DLD1 (cell line): ENCODE results near the gene AHCYL1.

ENCODE experiments used
- in situ Hi-C: cut with HindIII; loops from 2 replicates; pipeline ENCODE4 v1.10.0; 2017; ENCODE audit warnings: low sequenced_read_pairs

AHCYL1 gene

GRCh38 chr1:110034451-110035235 is 50.1 kb downstream of the AHCYL1 start, which contains the start of gene STRIP1:
Gene STRIP1, plus strand, starts transcription at chr1:110034624. Its CDS starts 14 bp downstream, at chr1:110034638.
- in situ Hi-C loops: no loop called here

DNA sequence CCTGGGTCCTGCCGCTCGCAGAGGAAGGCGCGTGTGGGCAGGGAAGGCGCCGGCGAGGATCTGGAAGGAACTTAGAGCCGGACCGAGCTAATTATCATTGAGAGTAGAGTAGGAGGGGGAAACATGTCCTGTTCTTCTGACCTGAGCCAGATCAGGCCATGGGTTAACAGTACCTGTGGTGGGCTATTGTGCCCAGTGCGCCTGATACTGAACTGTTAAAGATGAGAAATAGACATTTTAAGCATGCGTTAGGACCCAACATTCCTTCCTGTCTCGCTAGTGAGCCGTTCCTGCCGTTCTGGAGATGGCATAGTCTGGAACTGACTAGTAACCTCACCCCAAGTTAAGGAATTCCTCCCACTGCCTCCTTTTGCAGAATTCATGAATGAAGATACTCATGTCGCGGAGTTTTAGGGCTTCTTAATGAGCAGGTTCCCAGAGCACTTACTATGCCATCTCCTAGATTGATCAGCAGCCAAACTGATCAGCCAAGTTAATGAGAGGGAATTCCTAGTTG is 50.7 kb downstream of the AHCYL1 start:
- in situ Hi-C loops: no loop called here

- in situ Hi-C loops: no loop called here
These were observed 53.7 kb downstream of the AHCYL1 start for GRCh38 chr1:110038271-110038670.

- in situ Hi-C loops: no loop called here
These were observed 55.1 kb downstream of the AHCYL1 start for GRCh38 chr1:110039641-110040040.

DNA sequence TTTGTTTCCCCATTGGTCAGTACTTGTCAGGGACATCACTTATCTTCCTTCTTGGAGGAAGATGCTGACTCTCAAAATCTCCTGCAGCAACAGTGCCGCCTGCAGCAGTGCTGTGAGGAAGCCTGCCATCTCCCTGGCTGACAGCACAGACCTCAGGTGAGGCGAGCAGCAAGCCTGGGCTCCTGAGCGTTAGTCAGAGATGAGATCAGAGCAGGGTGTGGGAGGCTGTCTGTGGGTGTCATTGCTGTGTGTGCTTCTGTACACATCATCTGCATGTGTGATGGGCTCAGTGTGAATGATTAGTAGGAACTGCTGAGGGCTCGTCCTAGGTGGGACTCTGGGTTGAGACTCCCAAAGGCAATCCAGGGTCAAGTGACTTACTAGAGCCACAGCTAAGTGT is 56.0 kb downstream of the AHCYL1 start:
- in situ Hi-C loops: no loop called here

GRCh38 chr1:110043016-110043415 is 58.5 kb downstream of the AHCYL1 start:
- in situ Hi-C loops: no loop called here

GRCh38 chr1:110047463-110047862 is 62.9 kb downstream of the AHCYL1 start:
- in situ Hi-C loops: no loop called here

DNA sequence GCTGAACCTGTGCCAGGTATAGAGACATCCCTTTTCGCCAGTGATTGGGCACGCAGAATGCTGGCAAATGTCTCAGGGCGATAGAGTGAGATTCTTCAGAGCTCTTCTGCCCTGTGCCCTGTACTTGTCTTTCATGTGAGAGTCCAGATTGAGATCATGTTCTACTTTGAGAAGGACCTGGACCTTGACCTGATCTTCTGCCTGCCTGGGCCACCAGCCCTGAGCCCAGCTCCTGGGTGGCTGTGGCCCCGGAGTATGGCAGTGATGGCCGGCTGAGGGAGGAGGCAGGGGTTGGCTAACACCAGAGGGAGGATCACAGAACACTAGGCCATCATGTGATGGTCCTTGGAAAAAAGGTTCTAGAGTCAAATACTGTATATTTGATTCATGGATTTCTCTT is 63.7 kb downstream of the AHCYL1 start:
- in situ Hi-C loops: no loop called here

- in situ Hi-C loops: no loop called here
These were observed 64.5 kb downstream of the AHCYL1 start for GRCh38 chr1:110048923-110049601.

DNA sequence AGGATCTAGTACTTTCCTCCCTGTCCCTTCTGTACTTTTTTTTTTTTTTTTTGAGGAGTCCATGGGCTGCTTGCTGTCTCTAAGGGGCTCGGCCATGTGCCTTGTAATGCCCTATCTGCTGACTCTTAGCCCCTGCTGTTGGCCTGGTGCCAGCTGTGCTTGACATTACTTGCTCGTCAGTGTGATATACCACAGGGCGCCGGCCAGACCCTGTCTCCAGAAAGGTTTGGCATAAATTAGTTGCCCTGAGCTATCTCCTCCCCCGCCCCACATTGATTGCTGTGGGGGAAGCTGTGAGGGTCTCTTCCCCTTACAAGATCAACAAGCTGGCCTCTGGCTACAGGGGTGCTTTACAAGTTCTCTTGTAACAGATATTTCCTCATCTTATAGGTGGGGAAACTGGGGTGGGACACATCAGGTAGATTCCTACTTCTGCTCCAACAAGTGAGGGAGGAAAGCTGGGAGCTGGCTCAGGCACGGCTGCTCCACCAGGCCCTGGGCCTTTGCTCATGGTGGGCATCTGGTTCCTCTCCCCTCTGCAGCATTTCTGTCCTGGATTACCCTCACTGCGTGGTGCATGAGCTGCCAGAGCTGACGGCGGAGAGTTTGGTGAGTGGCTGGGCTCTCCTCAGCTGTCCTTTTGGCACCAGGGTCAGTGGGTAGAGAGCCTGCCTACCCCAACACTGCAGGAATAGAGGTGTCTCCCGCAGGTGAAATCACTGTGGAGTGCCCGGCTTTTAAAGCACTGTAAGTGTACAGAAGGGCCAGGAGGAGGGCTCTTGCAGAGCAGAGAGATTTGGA is 65.4 kb downstream of the AHCYL1 start:
- in situ Hi-C loops: no loop called here

DNA sequence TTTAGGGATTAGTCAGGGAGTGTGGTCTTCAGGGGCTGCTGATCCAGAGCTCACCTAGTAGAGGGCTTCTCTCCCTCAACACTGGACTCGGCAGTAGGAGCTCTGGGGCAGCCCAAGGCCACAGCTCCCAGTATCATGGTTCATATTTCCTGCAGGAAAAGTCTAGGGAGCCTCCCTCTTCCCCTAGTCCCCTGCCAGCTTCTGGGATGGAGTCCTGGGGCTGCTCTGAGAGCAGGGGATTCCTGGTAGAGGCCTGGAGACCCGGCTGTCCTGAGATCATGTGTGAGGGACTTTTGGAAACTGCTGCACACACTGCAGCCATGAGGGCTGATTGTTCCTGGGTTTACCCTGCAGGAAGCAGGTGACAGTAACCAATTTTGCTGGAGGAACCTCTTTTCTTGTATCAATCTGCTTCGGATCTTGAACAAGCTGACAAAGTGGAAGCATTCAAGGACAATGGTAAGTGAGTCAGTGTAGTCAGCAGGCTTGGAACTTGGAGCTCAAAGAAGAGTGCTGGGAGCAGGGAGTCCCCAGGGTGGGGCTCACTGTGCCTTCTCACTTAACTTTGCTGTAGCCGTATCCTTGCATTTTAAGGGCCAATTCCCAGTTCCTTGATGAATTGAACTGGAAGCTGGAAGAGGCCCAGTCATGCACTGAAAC is 66.2 kb downstream of the AHCYL1 start:
- in situ Hi-C loops: no loop called here

GRCh38 chr1:110051262-110051648 is 66.7 kb downstream of the AHCYL1 start:
- in situ Hi-C loops: no loop called here

DNA sequence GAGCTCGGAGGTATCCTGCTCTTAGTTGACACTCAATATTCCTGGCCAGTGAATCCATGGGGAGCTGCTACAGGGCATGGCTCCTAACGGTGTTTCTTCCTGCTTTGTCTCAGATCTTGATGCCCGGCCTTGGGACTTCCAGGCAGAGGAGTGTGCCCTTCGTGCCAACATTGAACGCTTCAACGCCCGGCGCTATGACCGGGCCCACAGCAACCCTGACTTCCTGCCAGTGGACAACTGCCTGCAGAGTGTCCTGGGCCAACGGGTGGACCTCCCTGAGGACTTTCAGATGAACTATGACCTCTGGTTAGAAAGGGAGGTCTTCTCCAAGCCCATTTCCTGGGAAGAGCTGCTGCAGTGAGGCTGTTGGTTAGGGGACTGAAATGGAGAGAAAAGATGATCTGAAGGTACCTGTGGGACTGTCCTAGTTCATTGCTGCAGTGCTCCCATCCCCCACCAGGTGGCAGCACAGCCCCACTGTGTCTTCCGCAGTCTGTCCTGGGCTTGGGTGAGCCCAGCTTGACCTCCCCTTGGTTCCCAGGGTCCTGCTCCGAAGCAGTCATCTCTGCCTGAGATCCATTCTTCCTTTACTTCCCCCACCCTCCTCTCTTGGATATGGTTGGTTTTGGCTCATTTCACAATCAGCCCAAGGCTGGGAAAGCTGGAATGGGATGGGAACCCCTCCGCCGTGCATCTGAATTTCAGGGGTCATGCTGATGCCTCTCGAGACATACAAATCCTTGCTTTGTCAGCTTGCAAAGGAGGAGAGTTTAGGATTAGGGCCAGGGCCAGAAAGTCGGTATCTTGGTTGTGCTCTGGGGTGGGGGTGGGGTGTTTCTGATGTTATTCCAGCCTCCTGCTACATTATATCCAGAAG is 69.2 kb downstream of the AHCYL1 start:
- in situ Hi-C loops: no loop called here

DNA sequence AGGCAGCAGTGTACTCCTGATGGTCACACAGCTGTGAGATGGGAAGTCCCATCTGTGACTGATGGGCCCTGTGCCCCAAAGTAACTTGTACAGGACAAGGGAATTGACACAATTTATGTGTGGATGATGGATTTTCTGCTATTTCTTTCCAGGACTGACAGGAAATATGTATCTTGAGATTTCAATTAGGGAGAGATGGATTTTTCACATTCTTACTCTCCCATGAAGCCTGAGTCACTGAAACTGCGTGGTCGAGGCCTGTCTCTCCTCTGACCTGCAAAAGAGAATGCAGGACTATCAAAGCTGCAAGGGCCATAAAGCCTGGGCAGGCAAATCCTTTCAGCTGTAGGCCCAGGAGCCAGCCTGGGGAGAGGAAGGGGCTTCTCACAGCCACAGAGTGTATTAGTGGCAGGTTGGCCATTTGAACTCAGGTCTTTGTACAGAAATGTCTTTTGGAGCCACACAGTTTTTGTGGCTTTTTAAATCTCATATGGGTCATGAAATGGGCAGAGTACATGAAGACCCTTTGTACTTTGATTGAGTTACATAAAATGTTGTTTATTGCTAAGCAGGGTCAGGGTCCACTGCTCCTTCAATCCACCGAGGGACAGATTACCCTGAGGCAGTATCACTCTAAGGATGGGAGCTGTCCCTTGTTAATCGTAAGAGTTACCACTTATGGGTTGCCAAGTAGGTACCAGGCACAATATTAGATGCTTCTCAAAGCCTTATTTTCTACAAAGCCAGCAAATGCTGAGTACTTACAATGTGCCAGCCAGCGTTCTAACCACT is 71.1 kb downstream of the AHCYL1 start:
- in situ Hi-C loops: no loop called here

- in situ Hi-C loops: no loop called here
These were observed 71.7 kb downstream of the AHCYL1 start for GRCh38 chr1:110056285-110056683.

DNA sequence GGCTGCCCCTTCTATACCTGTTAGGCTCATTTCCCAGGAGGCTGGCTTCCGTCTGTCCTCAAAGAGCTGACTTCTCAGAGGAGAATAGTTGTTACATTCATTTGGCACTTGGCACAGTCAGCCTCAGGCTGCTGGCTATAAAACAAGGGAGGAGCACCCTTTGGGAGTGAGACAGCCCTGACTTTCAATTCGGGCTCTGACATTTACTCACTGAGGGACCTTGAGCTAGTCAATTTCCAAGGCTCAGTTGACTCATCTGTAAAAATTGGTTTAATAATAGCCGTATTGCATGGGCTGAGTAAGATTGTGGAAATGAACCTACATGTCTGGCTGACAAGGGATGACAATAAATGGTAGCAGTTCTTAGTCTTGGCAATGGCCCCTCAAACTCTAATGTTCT is 72.2 kb downstream of the AHCYL1 start:
- in situ Hi-C loops: no loop called here

- in situ Hi-C loops: no loop called here
These were observed 73.5 kb downstream of the AHCYL1 start for GRCh38 chr1:110057963-110058518.

DNA sequence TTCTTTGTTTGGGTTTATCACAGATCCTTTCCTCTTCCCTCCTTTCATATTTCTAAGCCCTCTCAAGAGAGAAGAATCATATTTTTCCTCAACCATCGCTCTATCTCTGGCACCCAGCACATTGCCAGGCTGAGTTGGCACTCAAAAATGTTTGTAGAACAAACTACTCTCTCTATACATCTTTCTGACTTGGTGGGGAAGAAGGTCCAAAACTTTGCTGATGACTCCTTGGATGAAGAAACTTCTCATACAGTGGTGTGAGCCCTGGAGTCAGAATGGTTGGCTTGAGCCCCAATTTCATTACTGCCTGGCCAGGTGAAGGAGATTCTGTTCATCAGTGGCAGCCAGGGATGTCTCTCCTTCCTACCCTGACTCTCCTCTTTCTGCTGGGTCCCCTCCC is 74.0 kb downstream of the AHCYL1 start:
- in situ Hi-C loops: no loop called here
